ENCODE data around the gene FSTL3. TPM values are rescaled to one million over a fixed set of nuclear protein-coding genes. Genes with fewer than 3 reads are reported as not detected.

Gene FSTL3
- total RNA-seq (2022; extraction: Qiagen RNA extraction), result 210 to 272 TPM (median 239 TPM) in 5 replicates

GRCh38 chr19:676339-677105 is at the start of gene FSTL3:
Gene FSTL3, plus strand, starts transcription at chr19:676392. Its CDS starts 32 bp downstream, at chr19:676424.

GRCh38 chr19:633068-633785 is 43.0 kb upstream of the FSTL3 start, which contains the start of gene POLRMT:
Gene POLRMT, minus strand, starts transcription at chr19:633537. Its CDS starts 25 bp downstream, at chr19:633512.

GRCh38 chr19:639253-640160 is 36.7 kb upstream of the FSTL3 start, which contains the start of gene FGF22:
Gene FGF22, plus strand, starts transcription at chr19:639879. Its CDS starts 47 bp downstream, at chr19:639926.

GRCh38 chr19:662962-663681 is 13.1 kb upstream of the FSTL3 start, which contains the start of gene RNF126:
Gene RNF126, minus strand, starts transcription at chr19:663214. Its CDS starts 93 bp downstream, at chr19:663121.

GRCh38 chr19:695352-695949 is 19.3 kb downstream of the FSTL3 start, which contains the start of gene PRSS57:
Gene PRSS57, minus strand, starts transcription at chr19:695452. Its CDS starts 22 bp downstream, at chr19:695430.

GRCh38 chr19:708154-709143 is 32.3 kb downstream of the FSTL3 start, which contains the start of gene PALM:
Gene PALM, plus strand, starts transcription at chr19:708935. Its CDS starts 212 bp downstream, at chr19:709147.

Other genes with a start within 250 kb of the FSTL3 start
- gene SHC2, start 215.4 kb upstream of the FSTL3 start, total RNA-seq (2022; extraction: Qiagen RNA extraction), result 0.77 to 1.5 TPM (median 0.99 TPM) in 5 replicates
- gene MADCAM1, start 179.9 kb upstream of the FSTL3 start, total RNA-seq (2022; extraction: Qiagen RNA extraction), result 0.12 to 0.41 TPM (median 0.30 TPM) in 5 replicates
- gene TPGS1, start 168.9 kb upstream of the FSTL3 start, total RNA-seq (2022; extraction: Qiagen RNA extraction), result 9.8 to 16.5 TPM (median 15.3 TPM) in 5 replicates
- 67.9 to 93.1 TPM (median 87.3 TPM) in 5 replicates for gene CDC34, start 144.6 kb upstream of the FSTL3 start, total RNA-seq (2022; extraction: Qiagen RNA extraction)
- gene GZMM, start 132.3 kb upstream of the FSTL3 start, total RNA-seq (2022; extraction: Qiagen RNA extraction), result 0.30 to 0.48 TPM (median 0.39 TPM) in 5 replicates
- gene BSG, start 103.8 kb upstream of the FSTL3 start, total RNA-seq (2022; extraction: Qiagen RNA extraction), result 645 to 729 TPM (median 699 TPM) in 5 replicates
- 30.4 to 38.9 TPM (median 35.2 TPM) in 5 replicates for gene HCN2, start 86.5 kb upstream of the FSTL3 start, total RNA-seq (2022; extraction: Qiagen RNA extraction)
- gene POLRMT, start 42.9 kb upstream of the FSTL3 start, total RNA-seq (2022; extraction: Qiagen RNA extraction), result 68.0 to 91.4 TPM (median 86.6 TPM) in 5 replicates
- gene FGF22, start 36.5 kb upstream of the FSTL3 start, total RNA-seq (2022; extraction: Qiagen RNA extraction), result 0.37 to 0.75 TPM (median 0.55 TPM) in 5 replicates
- 53.5 to 72.9 TPM (median 70.7 TPM) in 5 replicates for gene RNF126, start 13.2 kb upstream of the FSTL3 start, total RNA-seq (2022; extraction: Qiagen RNA extraction)
- gene PRSS57, start 19.1 kb downstream of the FSTL3 start, total RNA-seq (2022; extraction: Qiagen RNA extraction), result 0.16 to 0.23 TPM in 2 of 5 replicates, not detected in the others
- gene PALM, start 32.5 kb downstream of the FSTL3 start, total RNA-seq (2022; extraction: Qiagen RNA extraction), result 12.0 to 17.9 TPM (median 14.3 TPM) in 5 replicates
- 73.4 to 86.5 TPM (median 79.6 TPM) in 5 replicates for gene MISP, start 74.7 kb downstream of the FSTL3 start, total RNA-seq (2022; extraction: Qiagen RNA extraction)
- gene PTBP1, start 121.1 kb downstream of the FSTL3 start, total RNA-seq (2022; extraction: Qiagen RNA extraction), result 195 to 244 TPM (median 206 TPM) in 5 replicates
- 2.5 to 5.6 TPM (median 3.7 TPM) in 5 replicates for gene PLPPR3, start 145.6 kb downstream of the FSTL3 start, total RNA-seq (2022; extraction: Qiagen RNA extraction)
- 0.14 to 0.56 TPM (median 0.23 TPM) in 5 replicates for gene AZU1, start 151.4 kb downstream of the FSTL3 start, total RNA-seq (2022; extraction: Qiagen RNA extraction)
- 0.14 to 0.46 TPM (median 0.43 TPM) in 5 replicates for gene PRTN3, start 164.6 kb downstream of the FSTL3 start, total RNA-seq (2022; extraction: Qiagen RNA extraction)
- 0.09 to 0.46 TPM (median 0.20 TPM) in 5 replicates for gene ELANE, start 175.9 kb downstream of the FSTL3 start, total RNA-seq (2022; extraction: Qiagen RNA extraction)
- 8.2 to 22.5 TPM (median 20.7 TPM) in 5 replicates for gene CFD, start 183.3 kb downstream of the FSTL3 start, total RNA-seq (2022; extraction: Qiagen RNA extraction)
- 13.1 to 25.9 TPM (median 23.8 TPM) in 5 replicates for gene MED16, start 216.8 kb downstream of the FSTL3 start, total RNA-seq (2022; extraction: Qiagen RNA extraction)
- gene RNU6-9, start 217.1 kb downstream of the FSTL3 start, total RNA-seq (2022; extraction: Qiagen RNA extraction), result not detected in 5 replicates
- 30.7 to 39.0 TPM (median 37.7 TPM) in 5 replicates for gene R3HDM4, start 236.8 kb downstream of the FSTL3 start, total RNA-seq (2022; extraction: Qiagen RNA extraction)
- 0.18 to 0.53 TPM (median 0.47 TPM) in 5 replicates for gene KISS1R, start 240.9 kb downstream of the FSTL3 start, total RNA-seq (2022; extraction: Qiagen RNA extraction)
- gene ARID3A, start 249.6 kb downstream of the FSTL3 start, total RNA-seq (2022; extraction: Qiagen RNA extraction), result 4.5 to 5.5 TPM (median 4.9 TPM) in 5 replicates

Measured in A549 treated with Hydrocortisone at 1 μM for 4 hours (cell line).